ENCODE results near the gene SLC5A5. TPM values are rescaled to one million over a fixed set of nuclear protein-coding genes. Genes with fewer than 3 reads are reported as not detected.

SLC5A5 gene
- total RNA-seq, 1 donor from 2014 or later = not detected

- no peak for TF ChIP-seq CTCF (IDR thresholded peaks at IDR 0.05)
- H3K36me3 ChIP-seq = no peaks in the 10 kb centered on the region
- intact Hi-C loops (cut with DNase I) = no loop called here
- no peaks in the 10 kb centered on the region for H3K9me3 ChIP-seq
- no peak overlapping the region for H3K27ac ChIP-seq
- DNase-seq (ENCODE audit: low spot score in 2 of 2) = no peak
- H3K27me3 ChIP-seq = no peaks in the 10 kb centered on the region
- no peaks in the 10 kb centered on the region for H3K4me1 ChIP-seq
- H3K4me3 ChIP-seq = peak overlapping the region in 1 of 2 donors; percentile 32
Observed at GRCh38 chr19:17831419-17831888, 40.3 kb upstream of the SLC5A5 start.

- no peaks in the 10 kb centered on the region for H3K4me1 ChIP-seq
- no peak for DNase-seq (ENCODE audit: low spot score in 2 of 2)
- H3K9me3 ChIP-seq = no peaks in the 10 kb centered on the region
- H3K27ac ChIP-seq = no peak overlapping the region
- H3K4me3 ChIP-seq = no peak overlapping the region
- intact Hi-C loops (cut with DNase I) = no loop called here
- no peaks in the 10 kb centered on the region for H3K36me3 ChIP-seq
- TF ChIP-seq CTCF (IDR thresholded peaks at IDR 0.05) = no peak
- no peaks in the 10 kb centered on the region for H3K27me3 ChIP-seq
Observed at GRCh38 chr19:17832443-17833208, 39.1 kb upstream of the SLC5A5 start.

GRCh38 chr19:17834350-17835181, 37.2 kb upstream of the SLC5A5 start:
- DNase-seq (ENCODE audit: low spot score in 2 of 2) = no peak
- no peaks in the 10 kb centered on the region for H3K9me3 ChIP-seq
- no peak overlapping the region for H3K27ac ChIP-seq
- no peaks in the 10 kb centered on the region for H3K4me1 ChIP-seq
- TF ChIP-seq CTCF (IDR thresholded peaks at IDR 0.05) = no peak
- no peaks in the 10 kb centered on the region for H3K27me3 ChIP-seq
- no peaks in the 10 kb centered on the region for H3K36me3 ChIP-seq
- intact Hi-C loops (cut with DNase I) = no loop called here
- H3K4me3 ChIP-seq = no peak overlapping the region

- Histone ChIP-seq H3K36me3 (no peaks in the 10 kb centered on the region), H3K4me1 (no peaks in the 10 kb centered on the region), H3K9me3 (no peaks in the 10 kb centered on the region), H3K27me3 (no peaks in the 10 kb centered on the region), H3K4me3 (no peak overlapping the region), H3K27ac (no peak overlapping the region)
- intact Hi-C loops (cut with DNase I) = no loop called here
- no peak for TF ChIP-seq CTCF (IDR thresholded peaks at IDR 0.05)
- DNase-seq (ENCODE audit: low spot score in 2 of 2) = no peak
Observed at GRCh38 chr19:17835182-17836006, 36.4 kb upstream of the SLC5A5 start.

GRCh38 chr19:17836530-17836929, 35.2 kb upstream of the SLC5A5 start:
- TF ChIP-seq CTCF (IDR thresholded peaks at IDR 0.05) = no peak
- Histone ChIP-seq H3K36me3 (no peaks in the 10 kb centered on the region), H3K9me3 (no peaks in the 10 kb centered on the region), H3K4me1 (no peaks in the 10 kb centered on the region), H3K4me3 (no peak overlapping the region), H3K27ac (no peak overlapping the region), H3K27me3 (no peaks in the 10 kb centered on the region)
- intact Hi-C loops (cut with DNase I) = no loop called here
- DNase-seq (ENCODE audit: low spot score in 2 of 2) = no peak

All from ascending aorta (tissue), 2 donors.